HEK293T (cell line): ENCODE results near the gene CPLANE2.
"Not testable (repeated sequence)": the region's sequence is repeated elsewhere in the genome, so short reads cannot be mapped to it uniquely, and the experiment has no call there.

Source experiments
- CTCF ChIA-PET: fragments of 350-600 bp; formaldehyde crosslinking; extraction: SDS; loops from one replicate; lab custom pipeline; 2021; ENCODE audit warnings: antibody characterized with exemption, inconsistent platforms; lab: Yijun Ruan, JAX
- POLR2A ChIA-PET: fragments of 350-600 bp; formaldehyde crosslinking; extraction: SDS; loops from one replicate; lab custom pipeline; 2020; ENCODE audit warnings: antibody characterized with exemption, inconsistent platforms; lab: Yijun Ruan, JAX
- DNase-seq: peaks from one replicate; pipeline ENCODE4 v3.0.0; 2012; ENCODE audit warnings: mixed read lengths; ENCODE audit errors: extremely low spot score
- ARNT ChIP-seq: fragments of 450-650 bp; IDR thresholded peaks from 2 replicates; pipeline ENCODE4 v1.6.1; 2017; ENCODE audit warnings: mild to moderate bottlenecking
- BHLHE40 ChIP-seq: fragments of 450-650 bp; IDR thresholded peaks from 2 replicates; pipeline ENCODE4 v1.6.1; 2016; ENCODE audit warnings: mild to moderate bottlenecking, moderate library complexity, borderline replicate concordance
- CTBP1 ChIP-seq: fragments of 450-650 bp; IDR thresholded peaks from 2 replicates; pipeline ENCODE4 v1.6.1; 2016; ENCODE audit warnings: borderline replicate concordance
- ELF4 ChIP-seq: fragments of 450-650 bp; IDR thresholded peaks from 2 replicates; pipeline ENCODE4 v1.6.1; 2017; ENCODE audit warnings: antibody characterized with exemption
- FOXA1 ChIP-seq: fragments of 450-650 bp; IDR thresholded peaks from 2 replicates; pipeline ENCODE4 v1.6.1; 2016; ENCODE audit warnings: mild to moderate bottlenecking
- FOXK2 ChIP-seq: fragments of 450-650 bp; IDR thresholded peaks from 2 replicates; pipeline ENCODE4 v1.6.1; 2016; ENCODE audit warnings: mild to moderate bottlenecking
- FOXM1 ChIP-seq: fragments of 450-650 bp; IDR thresholded peaks from 2 replicates; pipeline ENCODE4 v1.6.1; 2017; ENCODE audit warnings: mild to moderate bottlenecking, borderline replicate concordance
- HDGF ChIP-seq: fragments of 450-650 bp; IDR thresholded peaks from 2 replicates; pipeline ENCODE4 v1.6.1; 2017; ENCODE audit warnings: antibody characterized with exemption, borderline replicate concordance
- L3MBTL2 ChIP-seq: fragments of 450-650 bp; conservative IDR thresholded peaks from 2 replicates; pipeline ENCODE4 v1.6.1; 2016; ENCODE audit warnings: mild to moderate bottlenecking
- LEF1 ChIP-seq: fragments of 450-650 bp; IDR thresholded peaks from 2 replicates; pipeline ENCODE4 v1.6.1; 2017; ENCODE audit warnings: mild to moderate bottlenecking, borderline replicate concordance
- NFRKB ChIP-seq: fragments of 450-650 bp; IDR thresholded peaks from 2 replicates; pipeline ENCODE4 v1.6.1; 2016; ENCODE audit warnings: mild to moderate bottlenecking, moderate library complexity
- PKNOX1 ChIP-seq: fragments of 450-650 bp; IDR thresholded peaks from 2 replicates; pipeline ENCODE4 v1.6.1; 2016
- SP1 ChIP-seq: fragments of 450-650 bp; IDR thresholded peaks from 2 replicates; pipeline ENCODE4 v1.6.1; 2017
- SUZ12 ChIP-seq: fragments of 450-650 bp; IDR thresholded peaks from 2 replicates; pipeline ENCODE4 v1.6.1; 2016; ENCODE audit warnings: mild to moderate bottlenecking
- TARDBP ChIP-seq: fragments of 450-650 bp; IDR thresholded peaks from 2 replicates; pipeline ENCODE4 v1.6.1; 2016
- ZNF384 ChIP-seq: fragments of 450-650 bp; IDR thresholded peaks from 2 replicates; pipeline ENCODE4 v1.6.1; 2016

The CPLANE2 gene

GRCh38 chr1:16226129-16226489 is 10.9 kb downstream of the CPLANE2 start:
- CTCF ChIA-PET, result no interaction called here
- POLR2A ChIA-PET, result no interaction called here

GRCh38 chr1:16224472-16224871 is 12.5 kb downstream of the CPLANE2 start:
- DNase-seq, result no peak
- ChIA-PET CTCF (no interaction called here), POLR2A (no interaction called here)
- no peak for TF ChIP-seq PKNOX1
- no peak for TF ChIP-seq ARNT
- TF ChIP-seq FOXM1, result no peak
- TF ChIP-seq HDGF, result no peak
- TF ChIP-seq SUZ12, result no peak
- TF ChIP-seq ZNF384, result no peak
- TF ChIP-seq FOXA1, result no peak
- no peak for TF ChIP-seq CTBP1
- TF ChIP-seq LEF1, result no peak
- TF ChIP-seq BHLHE40, result no peak
- TF ChIP-seq SP1, result no peak
- no peak for TF ChIP-seq ELF4
- no peak for TF ChIP-seq L3MBTL2

More at GRCh38 chr1:16226129-16226489, 10.9 kb downstream of the CPLANE2 start:
- no peak for DNase-seq
- TF ChIP-seq FOXA1, result no peak
- TF ChIP-seq FOXK2, result no peak
- no peak for TF ChIP-seq ARNT

- DNase-seq, POLR2A ChIA-PET: not testable (repeated sequence)
- CTCF ChIA-PET, result interaction anchor here (0.6 kb wide), 1 partner anchor 141 kb away, joined by 3 read pairs; no protein-coding TSS in a partner anchor
These were observed 14.3 kb downstream of the CPLANE2 start for GRCh38 chr1:16222716-16223115.

- ChIA-PET CTCF (no interaction called here), POLR2A (no interaction called here)
- TF ChIP-seq LEF1 (no peak), CTBP1 (no peak), NFRKB (no peak), BHLHE40 (no peak), TARDBP (no peak), ELF4 (no peak), FOXK2 (no peak), FOXA1 (no peak), FOXM1 (no peak), PKNOX1 (no peak), SP1 (no peak), ARNT (no peak), ZNF384 (no peak), HDGF (no peak)
- DNase-seq, result no peak
These were observed 15.5 kb downstream of the CPLANE2 start for GRCh38 chr1:16221499-16221898.

GRCh38 chr1:16219968-16220500 is 16.9 kb downstream of the CPLANE2 start:
- TF ChIP-seq ZNF384 (no peak), CTBP1 (no peak), PKNOX1 (no peak), FOXK2 (no peak), ELF4 (no peak), BHLHE40 (no peak), ARNT (no peak), TARDBP (no peak), NFRKB (no peak), FOXA1 (no peak)
- DNase-seq, result no peak
- POLR2A ChIA-PET, result interaction anchor here (1.0 to 1.1 kb wide), 2 partner anchors 14 to 132 kb away, joined by 3 to 4 read pairs; partner anchors contain the start of gene FBXO42
- CTCF ChIA-PET, result interaction anchor here (0.5 kb wide), 1 partner anchor 65 kb away, joined by 10 read pairs; no protein-coding TSS in a partner anchor

- no peak for DNase-seq
- TF ChIP-seq BHLHE40 (no peak), ELF4 (no peak), HDGF (no peak), SUZ12 (no peak), LEF1 (no peak), PKNOX1 (no peak), FOXK2 (no peak)
- ChIA-PET CTCF (no interaction called here), POLR2A (interaction anchor here (1.1 kb wide), 1 partner anchor 133 kb away, joined by 4 read pairs; the partner anchor contains the start of gene FBXO42)
These were observed 18.3 kb downstream of the CPLANE2 start for GRCh38 chr1:16218674-16219071.
